GM18508 (cell line): ENCODE results near the gene CDH4.
"Not testable (repeated sequence)": the region's sequence is repeated elsewhere in the genome, so short reads cannot be mapped to it uniquely, and the experiment has no call there.

Experiments used
- ATAC-seq: cut with Tn5 transposase; IDR thresholded peaks from one replicate; pipeline ENCODE4 v1.9.1; 2021; ENCODE audit warnings: moderate number of reproducible peaks; ENCODE audit not compliant: insufficient read depth, unreplicated experiment

The CDH4 gene

DNA sequence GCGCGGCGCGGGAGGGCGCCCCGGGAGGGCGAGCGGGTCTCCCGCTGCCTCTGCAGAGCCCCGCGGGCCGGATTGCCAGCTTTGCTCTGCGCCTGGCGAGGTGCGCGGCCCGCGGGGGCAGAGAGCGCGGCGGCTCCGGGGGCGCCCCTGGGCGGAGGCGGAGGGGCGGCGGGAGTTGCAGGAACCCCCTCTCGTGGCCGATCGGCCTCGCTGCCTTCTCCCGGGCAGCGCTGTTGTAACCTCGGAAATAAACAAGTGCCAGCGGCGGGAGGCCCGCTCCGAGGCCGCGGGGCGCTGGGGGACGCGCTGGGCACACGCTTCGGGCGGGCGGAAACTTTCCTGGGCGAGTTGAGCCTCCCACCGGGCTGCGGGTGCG, 1.2 kb downstream of the CDH4 start:
- no peak for ATAC-seq

DNA sequence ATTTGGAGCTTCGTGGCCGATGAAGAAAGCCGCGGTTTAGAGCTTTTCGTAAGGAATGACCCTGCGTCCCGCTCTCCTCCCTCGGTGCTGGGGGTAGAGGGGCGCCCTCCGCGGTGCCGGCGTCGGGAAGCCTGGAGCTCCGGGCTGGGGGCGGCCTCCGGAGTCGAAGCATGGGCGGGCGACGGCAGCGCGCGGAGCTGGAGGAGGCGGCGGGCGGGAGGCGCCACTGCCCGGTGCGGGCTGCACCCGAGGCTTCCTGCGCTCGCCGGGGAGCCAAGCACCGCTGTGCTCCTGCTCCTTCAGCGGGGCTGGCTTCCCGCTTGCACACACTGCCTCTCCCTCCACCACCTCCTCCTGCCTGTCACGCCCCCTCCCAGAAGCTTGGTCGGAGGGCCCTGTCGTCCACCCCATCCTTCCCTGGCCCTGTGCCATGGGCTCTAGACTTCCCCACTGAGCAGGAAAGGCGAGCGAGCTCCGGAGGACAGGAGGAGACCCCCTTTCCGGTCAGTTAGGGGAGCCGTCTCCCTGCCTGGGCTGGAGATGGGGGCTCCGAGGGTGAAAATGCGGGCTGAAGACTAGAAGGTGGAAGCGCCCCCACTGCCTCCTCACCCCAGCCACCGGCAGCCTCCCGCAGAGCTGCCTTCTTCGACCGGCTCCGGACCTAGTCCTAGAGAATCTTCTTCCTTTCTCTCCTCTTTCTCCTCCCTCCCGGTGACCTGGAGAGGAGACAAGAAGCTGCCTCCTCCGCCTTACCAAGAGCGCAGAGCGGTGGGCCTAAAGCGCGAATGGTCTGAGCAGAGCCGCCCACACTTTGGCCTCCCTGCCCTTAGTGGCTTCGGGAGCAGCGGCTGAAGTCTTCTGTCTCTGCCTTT, 1.8 kb downstream of the CDH4 start:
- ATAC-seq, result no peak

DNA sequence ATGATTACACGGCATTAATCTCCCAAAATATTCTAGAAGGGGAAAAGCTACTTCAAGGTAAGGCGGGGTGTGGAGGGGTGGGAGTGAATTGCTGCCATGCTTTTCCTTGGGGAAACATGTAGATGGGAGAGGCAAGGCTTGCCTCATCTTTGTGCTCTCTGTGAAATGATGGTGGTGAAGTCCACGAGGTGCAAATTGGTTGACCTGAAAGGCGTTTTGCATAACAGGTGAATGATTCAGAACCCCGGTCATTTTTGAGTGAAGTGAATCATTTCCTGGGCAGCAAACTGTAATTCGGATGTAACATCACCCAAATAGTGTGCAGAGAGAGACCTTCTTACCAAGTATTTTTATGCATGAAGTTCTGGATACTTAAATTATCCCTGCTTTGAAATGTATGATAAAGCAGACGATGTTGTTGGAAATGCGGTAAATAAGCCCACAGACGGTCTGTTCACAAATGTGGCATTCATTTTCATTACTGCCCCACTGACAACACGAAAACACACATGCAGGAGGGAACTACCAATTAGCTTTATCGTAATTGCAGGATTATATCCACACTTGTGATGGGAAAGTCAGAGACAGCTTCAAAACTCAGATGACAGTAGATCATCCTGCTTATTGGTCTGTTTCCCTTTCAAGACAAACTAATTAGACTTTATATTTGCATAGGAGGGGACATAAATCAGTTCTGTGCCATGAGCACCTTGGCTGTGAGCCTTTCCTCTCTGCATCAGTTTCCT, 3.0 kb downstream of the CDH4 start:
- no peak for ATAC-seq

GRCh38 chr20:61256365-61256764, 4.3 kb downstream of the CDH4 start:
- no peak for ATAC-seq

DNA sequence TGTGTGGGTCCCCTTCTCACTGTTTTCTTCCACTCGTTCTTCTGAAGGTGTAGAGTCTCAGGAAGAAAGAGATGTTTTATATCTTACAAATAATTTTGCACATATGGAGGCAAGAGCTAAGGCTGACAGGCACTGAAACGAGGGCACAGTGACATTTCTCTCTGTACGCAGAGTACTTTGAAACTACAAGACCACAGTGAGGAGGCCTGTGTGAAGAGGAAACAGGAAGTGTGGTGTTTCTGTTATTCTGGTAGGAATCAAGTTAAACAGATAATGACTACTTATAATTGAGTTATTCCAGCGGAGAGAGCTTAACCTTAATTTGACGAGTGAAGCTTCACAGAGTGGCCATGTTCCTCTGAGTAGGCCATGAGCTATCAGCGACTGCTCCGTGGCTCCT, 4.8 kb downstream of the CDH4 start:
- ATAC-seq, result no peak

DNA sequence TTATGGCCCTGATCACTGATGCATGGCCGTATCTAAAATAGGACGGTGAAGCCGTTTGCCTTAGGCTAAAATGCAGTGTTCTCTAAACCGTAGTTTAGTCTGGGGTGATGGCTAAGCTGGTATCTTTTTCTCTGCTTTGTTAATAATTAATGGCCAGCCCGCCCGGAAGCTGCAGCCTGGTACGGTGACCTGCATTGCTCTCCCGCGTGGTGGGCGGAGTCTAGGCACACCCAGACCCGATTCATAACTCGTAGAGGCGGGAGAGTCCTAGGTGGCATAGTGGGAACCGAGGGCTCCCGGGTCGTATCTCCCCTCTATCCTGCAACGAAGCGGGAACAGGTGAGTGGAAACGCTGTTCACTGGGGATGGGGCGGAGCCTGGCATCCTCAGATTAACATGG, 5.5 kb downstream of the CDH4 start:
- no peak for ATAC-seq

DNA sequence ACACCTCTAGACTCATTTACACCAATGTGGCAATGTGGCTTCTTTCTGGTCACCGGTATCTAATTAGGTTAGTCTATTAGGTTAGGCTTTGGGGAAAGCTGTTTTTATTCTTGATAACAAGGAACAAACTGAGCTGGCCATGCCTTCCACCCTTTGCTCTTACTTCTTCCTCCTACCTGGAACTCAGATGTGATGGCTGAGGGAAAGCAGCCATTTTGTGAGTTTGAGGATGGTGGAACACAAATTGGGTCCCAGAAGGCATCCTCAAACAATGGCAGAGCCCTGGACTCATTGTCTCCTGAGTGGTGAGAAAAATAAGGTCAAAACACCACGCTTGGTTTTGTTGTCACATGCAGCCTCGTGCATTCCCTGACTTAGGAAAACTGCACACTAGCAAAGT, 7.7 kb downstream of the CDH4 start:
- ATAC-seq, result no peak

DNA sequence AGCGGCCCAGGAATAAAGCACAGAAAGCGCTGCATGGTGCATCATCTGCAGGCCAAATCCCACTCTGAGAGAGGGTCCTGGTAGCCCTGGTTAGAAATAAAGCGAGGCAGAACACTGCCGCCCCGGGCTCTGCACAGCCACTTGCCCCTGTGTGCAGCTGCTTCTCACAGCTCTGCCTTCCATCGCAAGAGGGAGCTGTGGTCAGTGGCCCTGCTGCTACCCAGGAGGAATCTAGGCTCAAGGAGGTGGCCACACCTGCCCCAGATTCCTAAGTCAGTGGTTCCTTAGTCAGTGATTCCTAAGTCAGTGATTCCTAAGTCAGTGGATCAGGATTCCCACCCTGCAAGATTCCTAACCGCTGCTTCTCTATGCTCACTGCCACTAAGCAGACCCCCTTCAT, 8.8 kb downstream of the CDH4 start:
- ATAC-seq, result no peak

DNA sequence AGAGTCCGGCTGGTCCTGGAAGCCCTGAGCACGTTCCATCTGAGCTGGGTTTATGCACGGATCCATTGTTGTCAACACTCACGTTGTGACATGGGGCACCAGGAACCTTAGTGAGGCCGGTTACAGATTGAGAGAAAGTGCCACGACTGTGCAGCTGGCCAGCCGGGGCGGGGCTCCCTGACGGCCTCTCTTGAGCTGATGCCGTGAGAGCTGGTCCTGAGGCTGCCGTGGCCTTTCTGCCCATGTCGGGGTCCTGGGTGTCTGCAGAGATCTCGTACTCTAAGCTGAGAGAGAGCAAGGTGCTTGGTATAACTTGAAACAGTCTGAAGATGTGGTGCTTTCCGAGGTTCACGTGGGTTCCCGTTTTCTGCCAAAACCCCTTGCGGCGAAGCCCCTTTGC, 10.0 kb downstream of the CDH4 start:
- ATAC-seq, result no peak

DNA sequence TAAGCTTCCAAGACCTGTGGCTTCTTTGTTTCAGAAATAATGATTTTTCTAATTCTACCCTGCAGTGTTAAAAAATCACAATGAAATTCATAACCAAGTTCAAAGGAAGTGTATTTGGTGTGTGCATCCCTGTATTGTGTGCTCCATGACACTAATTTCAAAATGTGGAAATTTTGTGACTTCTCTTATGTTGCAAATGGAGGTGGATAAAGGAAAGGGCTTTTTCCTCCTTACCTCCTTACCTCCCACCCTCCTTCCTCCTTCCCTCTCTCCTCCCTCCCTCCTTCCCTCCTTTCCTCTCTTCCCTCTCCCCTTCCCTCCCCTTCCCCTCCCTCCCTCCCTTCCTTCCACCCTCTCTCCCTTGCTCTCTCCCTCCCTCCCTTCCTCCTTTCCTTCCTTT, 10.5 kb downstream of the CDH4 start:
- no peak for ATAC-seq

DNA sequence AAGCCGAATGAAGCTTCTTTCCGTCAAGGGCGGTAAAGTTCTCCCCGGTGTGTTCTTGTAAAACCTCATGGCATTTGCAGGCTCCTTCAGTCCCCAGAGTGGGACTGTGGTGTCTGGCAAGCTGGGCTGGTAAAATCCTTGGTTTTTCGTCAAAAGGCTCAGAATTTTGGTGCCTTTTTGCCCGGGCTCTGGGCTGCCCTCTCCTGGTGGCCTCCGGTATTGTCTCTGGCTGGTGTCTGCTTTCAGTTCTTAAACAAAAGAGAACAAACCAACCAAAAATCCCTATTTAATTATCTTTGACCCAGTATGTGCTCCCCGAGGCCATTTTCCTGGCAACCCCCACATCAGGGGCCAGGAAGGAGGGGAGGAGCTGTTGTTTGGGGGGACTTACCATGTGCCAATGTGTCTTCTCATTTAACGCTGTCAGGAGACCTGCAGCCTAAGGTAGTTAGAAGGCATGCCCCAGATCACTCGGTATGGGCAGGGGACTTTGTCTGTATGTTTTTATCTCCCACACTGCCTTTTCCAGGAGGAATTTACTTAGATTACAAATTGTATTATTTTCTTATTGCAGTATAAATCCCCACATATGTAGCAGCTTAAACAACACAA, 11.1 kb downstream of the CDH4 start:
- no peak for ATAC-seq

DNA sequence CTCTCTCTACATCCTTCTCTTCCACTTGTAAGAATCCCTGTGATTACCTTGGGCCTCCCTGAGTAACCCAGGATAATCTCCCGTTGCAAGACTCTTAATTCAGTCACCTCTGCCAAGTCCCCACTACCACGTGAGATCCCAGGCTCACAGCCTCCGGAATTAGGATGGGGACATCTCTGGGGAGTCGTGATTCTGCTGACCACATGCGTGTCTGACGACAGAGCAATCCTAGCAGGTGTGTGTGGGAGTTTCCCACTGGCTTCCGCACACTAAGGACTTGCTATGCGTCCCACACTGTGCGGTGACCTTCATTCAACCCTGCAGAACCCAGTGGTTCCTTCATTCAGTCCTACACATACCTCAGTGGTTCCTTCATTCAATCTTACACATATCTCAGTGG, 11.9 kb downstream of the CDH4 start:
- no peak for ATAC-seq

GRCh38 chr20:61267241-61267640, 15.2 kb downstream of the CDH4 start:
- no peak for ATAC-seq

- no peak for ATAC-seq
These were observed 16.0 kb downstream of the CDH4 start for GRCh38 chr20:61268024-61268423.

- no peak for ATAC-seq
These were observed 19.5 kb downstream of the CDH4 start for GRCh38 chr20:61271312-61272231.

DNA sequence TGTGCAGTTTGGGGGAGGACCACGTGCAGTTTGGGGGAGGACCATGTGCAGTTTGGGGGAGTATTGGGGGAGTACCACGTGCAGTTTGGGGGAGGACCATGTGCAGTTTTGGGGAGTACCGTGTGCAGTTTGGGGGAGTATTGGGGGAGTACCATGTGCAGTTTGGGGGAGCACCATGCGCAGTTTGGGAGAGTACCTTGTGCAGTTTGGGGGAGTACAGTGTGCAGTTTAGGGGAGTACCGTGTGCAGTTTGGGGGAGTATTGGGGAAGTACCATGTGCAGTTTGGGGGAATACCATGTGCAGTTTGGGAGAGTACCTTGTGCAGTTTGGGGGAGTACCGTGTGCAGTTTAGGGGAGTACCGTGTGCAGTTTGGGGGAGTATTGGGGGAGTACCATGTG, 21.0 kb downstream of the CDH4 start:
- not testable (repeated sequence) for ATAC-seq

GRCh38 chr20:61273666-61274065, 21.6 kb downstream of the CDH4 start:
- ATAC-seq, result not testable (repeated sequence)

DNA sequence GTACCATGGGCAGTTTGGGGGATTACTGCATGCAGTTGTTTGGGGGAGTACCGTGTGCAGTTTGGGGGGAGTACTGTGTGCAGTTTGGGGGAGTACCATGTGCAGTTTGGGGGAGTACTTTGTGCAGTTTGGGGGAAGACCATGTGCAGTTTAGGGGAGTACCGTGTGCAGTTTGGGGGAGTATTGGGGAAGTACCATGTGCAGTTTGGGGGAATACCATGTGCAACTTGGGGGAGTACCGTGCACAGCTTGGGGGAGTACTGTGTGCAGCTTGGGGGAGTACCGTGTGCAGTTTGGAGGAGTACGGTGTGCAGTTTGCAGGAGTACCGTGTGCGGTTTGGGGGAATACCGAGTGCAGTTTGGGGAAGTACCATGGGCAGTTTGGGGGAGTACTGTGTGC, 22.3 kb downstream of the CDH4 start:
- ATAC-seq, result no peak

- ATAC-seq, result no peak
These were observed 26.2 kb downstream of the CDH4 start for GRCh38 chr20:61278296-61278695.

GRCh38 chr20:61279621-61280150, 27.6 kb downstream of the CDH4 start:
- ATAC-seq, result no peak
